Effector memory CD4-positive, alpha-beta T cell (primary cell): ENCODE results near the gene GOLGA8Q.
"Not testable (repeated sequence)": the region's sequence is repeated elsewhere in the genome, so short reads cannot be mapped to it uniquely, and the experiment has no call there.

ENCODE experiments used
- DNase-seq, 3 donors: peaks; one replicate each; pipeline ENCODE4 v3.0.0-alpha.2; 2020
- H3K27ac ChIP-seq: 2 replicates; pipeline ENCODE4 v1.7.0; 2013; ENCODE audit warnings: mild to moderate bottlenecking, low read length, moderate library complexity; ENCODE audit not compliant: insufficient read depth, poor library complexity, severe bottlenecking
- H3K27me3 ChIP-seq: replicated peaks from 2 replicates; pipeline ENCODE4 v1.7.0; 2013; ENCODE audit warnings: mild to moderate bottlenecking, low read length; ENCODE audit not compliant: insufficient read depth, control insufficient read depth, poor library complexity, severe bottlenecking
- H3K36me3 ChIP-seq: 2 replicates; pipeline ENCODE4 v1.7.0; 2013; ENCODE audit warnings: mild to moderate bottlenecking, low read length, moderate library complexity; ENCODE audit not compliant: control insufficient read depth, insufficient read depth
- H3K4me1 ChIP-seq: 2 replicates; pipeline ENCODE4 v1.7.0; 2013; ENCODE audit warnings: low read length, mild to moderate bottlenecking; ENCODE audit not compliant: control insufficient read depth, insufficient read depth, poor library complexity, severe bottlenecking
- H3K4me3 ChIP-seq: 2 replicates; pipeline ENCODE4 v1.7.0; 2013; ENCODE audit warnings: low read length, low read depth, mild to moderate bottlenecking; ENCODE audit not compliant: insufficient read depth, poor library complexity, severe bottlenecking
- H3K9me3 ChIP-seq: 2 replicates; pipeline ENCODE4 v1.7.0; 2013; ENCODE audit warnings: mild to moderate bottlenecking, low read length, moderate library complexity; ENCODE audit not compliant: control insufficient read depth
- total RNA-seq, 3 donors: gene quantifications; one replicate each; lab custom pipeline; 2026; lab: John Stamatoyannopoulos, UW

Gene GOLGA8Q, protein sequence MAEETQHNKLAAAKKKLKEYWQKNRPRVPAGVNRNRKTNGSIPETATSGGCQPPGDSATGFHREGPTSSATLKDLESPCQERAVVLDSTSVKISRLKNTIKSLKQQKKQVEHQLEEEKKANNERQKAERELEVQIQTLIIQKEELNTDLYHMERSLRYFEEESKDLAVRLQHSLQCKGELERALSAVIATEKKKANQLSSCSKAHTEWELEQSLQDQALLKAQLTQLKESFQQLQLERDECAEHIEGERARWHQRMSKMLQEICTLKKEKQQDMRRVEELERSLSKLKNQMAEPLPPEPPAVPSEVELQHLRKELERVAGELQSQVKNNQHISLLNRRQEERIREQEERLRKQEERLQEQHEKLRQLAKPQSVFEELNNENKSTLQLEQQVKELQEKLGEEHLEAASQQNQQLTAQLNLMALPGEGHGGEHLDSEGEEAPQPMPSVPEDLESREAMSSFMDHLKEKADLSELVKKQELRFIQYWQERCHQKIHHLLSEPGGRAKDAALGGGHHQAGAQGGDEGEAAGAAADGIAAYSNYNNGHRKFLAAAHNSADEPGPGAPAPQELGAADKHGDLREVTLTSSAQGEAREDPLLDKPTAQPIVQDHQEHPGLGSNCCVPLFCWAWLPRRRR
- 0 to 0.26 (median 0.19) reads per million in 3 donors for total RNA-seq

DNA sequence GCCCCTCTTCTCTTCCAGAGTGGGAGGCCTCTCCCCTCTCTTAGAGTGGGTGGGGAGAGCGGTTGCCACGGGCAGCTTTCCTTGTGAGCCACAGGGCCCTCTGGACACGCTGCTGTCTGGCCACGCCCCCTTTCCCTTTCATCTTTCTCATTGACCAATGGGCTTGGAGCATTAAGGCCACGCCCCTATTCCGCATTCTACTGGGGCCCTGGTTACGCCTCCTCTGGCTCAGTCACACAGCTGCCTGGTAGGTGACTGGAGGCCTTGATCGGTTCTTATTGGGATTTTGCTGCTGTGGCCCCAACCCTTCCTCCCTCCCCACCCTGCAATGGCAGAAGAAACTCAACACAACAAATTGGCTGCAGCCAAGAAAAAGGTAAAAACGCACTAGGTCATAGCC lies at the start of gene GOLGA8Q:
TSS of gene GOLGA8Q (plus strand) at position 301 of the 400 bp plus-strand sequence. CDS start at position 329, 28 bp downstream.
- DNase-seq, H3K27ac ChIP-seq, H3K9me3 ChIP-seq: not testable (repeated sequence)

DNA sequence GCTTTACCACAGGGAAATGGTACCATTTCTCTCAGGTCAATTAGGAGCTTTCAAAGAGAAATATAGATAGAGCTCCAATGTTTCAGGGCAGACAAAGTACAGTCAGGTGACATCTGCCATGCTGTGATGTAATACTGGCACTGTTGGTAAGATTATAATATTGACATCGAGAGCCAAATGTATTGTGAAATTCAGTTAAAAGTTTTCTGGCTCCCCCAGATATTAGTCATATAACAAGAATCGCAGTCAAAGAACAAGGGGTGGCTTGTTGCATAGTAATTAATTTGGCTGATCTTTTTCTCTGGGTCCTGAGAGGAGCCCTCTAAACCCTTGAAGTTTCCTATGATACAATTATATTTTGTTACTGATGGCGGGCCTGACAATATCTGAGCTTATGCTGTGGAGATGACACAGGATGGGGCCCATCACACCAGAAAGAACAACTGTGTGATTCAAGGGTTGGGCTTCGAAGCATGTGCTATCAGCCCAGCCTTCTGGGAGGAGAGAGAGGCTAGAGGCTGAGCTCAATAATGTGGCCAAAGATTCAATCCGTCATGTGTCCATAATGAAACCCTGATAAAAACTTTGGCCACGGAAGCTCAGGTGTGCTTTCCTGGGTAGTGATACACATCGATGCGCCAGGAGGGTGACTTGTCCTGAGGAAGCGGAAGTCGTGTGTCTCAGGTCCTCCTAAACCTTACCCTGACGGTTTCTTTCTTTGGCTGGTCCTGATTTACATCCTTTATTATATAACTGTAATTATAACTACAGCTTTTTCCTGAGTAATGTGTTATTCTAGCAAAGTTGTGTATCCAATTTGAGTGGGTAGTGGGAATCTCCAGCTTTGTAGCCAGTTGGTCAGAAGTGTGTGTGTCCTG lies 48.7 kb upstream of the GOLGA8Q start:
- not testable (repeated sequence) for H3K4me3 ChIP-seq, H3K4me1 ChIP-seq, DNase-seq, H3K36me3 ChIP-seq, H3K9me3 ChIP-seq, H3K27me3 ChIP-seq, H3K27ac ChIP-seq

More for the DNA sequence above, at the start of gene GOLGA8Q:
- not testable (repeated sequence) for H3K4me1 ChIP-seq, H3K27me3 ChIP-seq, H3K36me3 ChIP-seq, H3K4me3 ChIP-seq

DNA sequence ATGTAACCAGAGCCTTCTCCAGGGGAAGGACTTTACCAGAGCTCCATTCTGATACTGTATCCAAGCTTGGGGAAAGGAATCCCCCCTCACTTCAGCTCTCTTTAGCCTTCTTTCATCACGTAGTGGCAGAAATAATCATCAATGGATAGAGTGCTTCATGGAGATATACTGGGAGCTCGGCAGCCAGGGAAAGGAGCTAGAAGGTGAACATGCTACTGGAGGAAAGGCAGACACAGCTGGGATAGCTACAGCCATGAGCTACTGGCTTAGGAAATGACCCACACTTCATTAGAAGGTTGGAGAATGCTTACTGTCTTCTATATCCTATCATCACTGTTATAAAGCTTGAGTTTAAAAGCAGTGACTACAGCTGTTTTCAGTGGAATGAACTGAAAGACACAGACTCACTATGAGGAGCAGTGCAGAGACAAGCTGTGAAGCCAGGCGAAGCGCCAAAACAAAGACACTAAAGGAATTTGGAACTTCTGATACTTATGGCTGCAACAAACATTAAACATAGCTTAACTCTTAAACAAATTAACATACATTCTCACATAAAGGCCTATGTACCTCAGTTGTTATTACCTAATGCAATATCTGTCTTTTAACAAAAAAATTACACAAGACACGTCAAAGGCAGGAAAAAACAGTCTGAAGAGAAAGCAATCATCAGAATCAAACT lies 47.5 kb upstream of the GOLGA8Q start:
- H3K4me1 ChIP-seq, H3K4me3 ChIP-seq, DNase-seq, H3K27me3 ChIP-seq, H3K36me3 ChIP-seq, H3K9me3 ChIP-seq, H3K27ac ChIP-seq: not testable (repeated sequence)

DNA sequence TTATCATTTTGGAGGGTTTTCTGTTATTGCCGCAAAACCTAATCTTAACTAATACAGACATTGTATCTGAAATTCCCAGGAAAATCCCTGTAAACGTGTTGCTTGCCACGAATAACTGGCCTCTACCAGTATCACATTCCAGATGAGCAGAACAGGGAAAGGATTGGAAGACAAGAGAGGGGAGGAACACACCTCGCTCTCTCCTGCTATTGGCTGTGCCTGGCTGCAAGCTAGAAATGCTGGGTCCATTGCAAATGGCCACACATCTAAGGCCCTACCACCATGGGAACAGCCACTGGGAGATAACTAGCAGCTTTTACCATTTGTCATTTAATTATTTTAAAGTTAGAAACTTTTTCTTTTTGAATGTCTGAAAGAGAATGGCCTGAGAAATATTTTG lies 37.3 kb upstream of the GOLGA8Q start:
- not testable (repeated sequence) for H3K27ac ChIP-seq, H3K4me3 ChIP-seq, H3K36me3 ChIP-seq, H3K9me3 ChIP-seq, H3K4me1 ChIP-seq, DNase-seq, H3K27me3 ChIP-seq

DNA sequence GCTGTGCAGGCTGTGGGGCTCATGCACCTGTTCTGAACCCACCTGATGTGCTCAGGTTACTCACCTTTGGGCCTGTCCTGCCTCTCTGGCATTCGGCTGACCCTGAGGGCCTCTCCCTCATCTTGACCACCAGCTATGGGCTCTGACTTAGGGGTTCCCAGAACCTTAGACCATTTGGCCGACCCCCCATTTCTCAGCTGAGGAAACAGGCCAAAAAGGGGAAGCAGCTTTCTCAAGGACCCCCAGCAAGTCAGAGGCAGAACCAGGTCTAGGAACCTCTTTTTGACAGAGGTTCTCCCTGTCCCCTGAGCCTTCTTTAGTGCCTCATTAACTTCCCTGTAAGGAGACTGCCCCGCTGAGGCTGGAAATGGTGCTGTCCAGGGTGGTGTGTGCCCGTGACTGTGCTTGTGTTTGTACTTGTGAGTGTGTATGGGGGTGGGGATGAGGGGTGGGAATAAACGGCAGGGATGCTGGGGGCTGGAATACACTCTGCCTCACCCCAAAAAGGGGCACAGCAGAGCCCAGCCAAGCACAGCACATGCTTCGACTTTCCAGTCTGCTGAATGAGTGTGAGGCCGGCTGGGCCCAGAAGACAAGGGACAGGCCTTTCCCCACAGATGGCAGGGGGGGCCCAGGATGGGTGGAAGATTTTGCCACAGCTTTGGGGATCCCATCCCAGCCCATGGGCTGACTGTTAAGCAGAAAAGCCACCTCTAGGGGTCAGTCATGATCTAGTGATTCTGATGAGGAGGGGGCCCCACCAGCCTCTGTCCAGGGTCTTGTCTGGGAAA lies 28.2 kb upstream of the GOLGA8Q start:
- not testable (repeated sequence) for DNase-seq, H3K4me1 ChIP-seq, H3K9me3 ChIP-seq, H3K36me3 ChIP-seq, H3K27me3 ChIP-seq, H3K27ac ChIP-seq, H3K4me3 ChIP-seq

DNA sequence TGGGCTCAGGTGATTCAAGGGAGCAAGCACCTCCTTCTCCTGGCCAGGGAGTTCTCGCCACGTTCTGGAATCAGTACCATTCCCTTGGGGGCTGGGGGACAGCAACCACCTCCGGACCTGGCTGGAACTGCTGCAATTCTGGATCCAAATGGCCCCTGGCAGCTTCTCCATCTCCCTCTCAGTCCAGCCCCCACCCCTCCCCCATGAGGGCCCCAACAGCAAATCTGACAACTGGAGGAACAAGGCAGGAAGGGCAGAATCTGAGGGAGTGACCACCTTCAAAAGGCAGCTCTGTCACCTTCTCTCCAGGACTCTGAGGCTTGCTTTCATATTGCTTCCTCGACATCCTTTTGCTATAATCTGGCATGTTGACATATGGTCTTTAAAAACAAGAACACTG lies 25.9 kb upstream of the GOLGA8Q start:
- not testable (repeated sequence) for DNase-seq, H3K27ac ChIP-seq, H3K9me3 ChIP-seq, H3K4me1 ChIP-seq, H3K36me3 ChIP-seq, H3K27me3 ChIP-seq, H3K4me3 ChIP-seq

DNA sequence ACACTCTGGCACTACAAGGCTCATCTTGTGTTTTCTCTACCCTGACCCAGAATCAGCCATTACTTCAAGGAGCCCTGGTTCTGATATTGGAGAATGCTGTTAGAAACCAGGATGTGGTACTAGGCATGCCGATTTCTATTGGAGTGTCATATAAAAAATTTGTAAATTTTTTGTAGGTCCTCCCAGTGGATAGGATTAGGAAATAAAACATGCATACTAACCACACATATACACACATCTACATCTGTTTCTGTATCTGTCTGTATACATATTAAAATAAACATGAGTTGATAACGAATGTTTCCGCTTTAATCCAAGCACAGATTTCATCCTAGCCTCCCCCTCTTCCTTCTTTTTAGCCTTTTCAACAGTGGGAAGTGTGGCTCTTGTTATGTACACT lies 22.8 kb upstream of the GOLGA8Q start:
- H3K4me1 ChIP-seq, H3K4me3 ChIP-seq: not testable (repeated sequence)

DNA sequence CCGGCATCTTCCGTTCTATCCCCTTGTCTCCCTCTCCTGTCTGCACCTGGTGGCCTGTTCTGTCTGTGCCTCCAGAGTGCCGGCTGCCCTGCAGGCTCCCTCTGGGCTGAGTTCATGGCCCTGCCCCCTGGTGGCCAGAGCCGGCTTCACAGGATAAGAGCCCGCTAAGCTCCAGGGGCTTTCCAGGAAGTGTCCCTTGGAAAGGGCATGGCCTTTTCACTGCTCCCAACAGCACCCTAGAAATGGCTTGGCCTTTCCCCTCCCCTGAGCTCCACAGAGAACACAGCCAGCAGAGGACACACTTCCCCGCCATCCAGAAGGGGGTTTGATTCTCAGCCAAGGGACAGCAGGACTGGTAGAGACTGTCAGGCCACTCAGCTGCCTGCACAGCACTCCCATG lies 15.1 kb downstream of the GOLGA8Q start:
- DNase-seq, H3K36me3 ChIP-seq, H3K27ac ChIP-seq, H3K27me3 ChIP-seq, H3K9me3 ChIP-seq, H3K4me3 ChIP-seq, H3K4me1 ChIP-seq: not testable (repeated sequence)

More for the DNA sequence above, 22.8 kb upstream of the GOLGA8Q start:
- H3K36me3 ChIP-seq, DNase-seq, H3K9me3 ChIP-seq, H3K27ac ChIP-seq, H3K27me3 ChIP-seq: not testable (repeated sequence)

DNA sequence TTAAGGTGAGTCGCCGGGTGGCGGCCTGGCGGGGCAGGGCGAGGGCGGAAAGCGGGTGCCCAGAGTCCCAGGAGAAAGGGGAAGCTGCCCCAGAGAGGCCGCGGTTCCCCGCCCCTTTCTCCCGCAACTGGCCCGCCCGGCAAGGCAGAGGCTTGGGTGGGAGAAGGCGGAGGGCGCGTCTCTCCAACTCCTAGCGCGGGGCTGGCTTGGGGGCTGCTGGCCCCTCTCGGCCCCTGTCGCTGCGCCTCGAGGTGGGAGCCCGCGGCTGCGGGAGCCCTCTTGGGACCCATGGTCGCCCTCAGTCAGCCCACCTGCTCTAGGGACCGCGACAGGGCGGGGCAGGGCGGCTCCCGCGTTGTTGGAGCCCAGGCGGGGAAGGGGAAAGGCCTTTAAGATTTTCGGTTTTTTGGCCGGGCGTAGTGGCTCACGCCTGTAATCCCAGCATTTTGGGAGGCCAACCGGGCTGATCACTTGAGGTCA lies 21.2 kb downstream of the GOLGA8Q start:
- H3K27me3 ChIP-seq, H3K9me3 ChIP-seq, H3K27ac ChIP-seq, H3K4me1 ChIP-seq, DNase-seq, H3K36me3 ChIP-seq, H3K4me3 ChIP-seq: not testable (repeated sequence)
